MV-4-11 (cell line): ENCODE data around the gene FHOD3.

Experiments
- DNase-seq: peaks from one replicate; lab custom pipeline; 2025; lab: John Stamatoyannopoulos, UW

FHOD3 gene

DNA sequence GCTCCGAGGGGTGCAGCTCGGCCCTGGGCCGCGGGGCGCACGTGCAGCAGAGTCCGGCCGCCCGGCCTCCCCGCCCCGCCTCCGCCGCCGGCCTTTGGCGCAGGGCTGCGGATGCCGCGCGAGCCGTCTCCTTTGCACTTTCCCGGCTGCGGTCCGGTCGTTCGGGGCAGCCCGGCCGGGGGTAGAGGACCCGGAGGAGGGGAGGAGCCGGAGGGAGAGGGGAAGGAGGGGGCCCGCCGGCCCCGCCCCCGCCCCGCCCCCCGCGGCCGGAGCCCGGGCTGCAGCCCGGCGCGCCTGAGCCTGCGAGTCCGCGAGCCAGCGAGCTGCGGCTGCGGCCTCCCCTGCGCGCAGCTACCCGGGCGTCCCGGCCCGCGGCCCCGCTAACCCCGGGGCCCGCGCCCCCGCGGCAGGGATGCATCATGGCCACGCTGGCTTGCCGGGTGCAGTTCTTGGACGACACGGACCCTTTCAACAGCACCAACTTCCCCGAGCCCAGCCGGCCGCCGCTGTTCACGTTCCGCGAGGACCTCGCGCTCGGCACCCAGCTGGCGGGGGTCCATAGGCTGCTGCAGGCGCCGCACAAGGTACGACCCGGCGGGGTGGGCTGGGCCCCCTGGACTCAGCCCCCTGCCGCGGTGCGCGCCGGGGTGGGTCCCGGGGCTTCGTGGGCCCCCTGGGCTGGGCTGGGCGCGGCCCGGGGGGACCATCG is at the start of gene FHOD3:
TSS of gene FHOD3 (plus strand) at position 297 of the 709 bp plus-strand sequence. CDS start at position 420, 123 bp downstream.
- no peak for DNase-seq

DNA sequence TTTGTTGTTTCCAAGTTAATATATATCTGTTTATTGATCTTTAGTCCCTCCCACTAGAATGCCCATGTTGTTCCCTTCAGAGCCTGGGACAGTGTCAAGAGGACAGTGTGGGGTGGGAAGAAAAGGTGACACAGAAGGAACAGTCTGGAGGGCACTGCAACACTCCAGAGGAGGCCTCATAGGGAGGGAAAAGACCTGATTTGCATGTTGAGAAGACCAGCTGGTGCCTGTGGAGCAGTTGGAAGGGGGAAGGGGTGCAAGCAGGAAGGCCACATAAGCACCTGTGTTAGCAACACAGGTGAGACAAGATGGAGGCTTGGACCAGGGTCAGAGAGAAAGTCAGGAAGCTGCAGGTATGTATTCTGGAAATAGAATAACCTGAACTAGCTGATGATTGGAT is 48.1 kb upstream of the FHOD3 start:
- DNase-seq = no peak

DNA sequence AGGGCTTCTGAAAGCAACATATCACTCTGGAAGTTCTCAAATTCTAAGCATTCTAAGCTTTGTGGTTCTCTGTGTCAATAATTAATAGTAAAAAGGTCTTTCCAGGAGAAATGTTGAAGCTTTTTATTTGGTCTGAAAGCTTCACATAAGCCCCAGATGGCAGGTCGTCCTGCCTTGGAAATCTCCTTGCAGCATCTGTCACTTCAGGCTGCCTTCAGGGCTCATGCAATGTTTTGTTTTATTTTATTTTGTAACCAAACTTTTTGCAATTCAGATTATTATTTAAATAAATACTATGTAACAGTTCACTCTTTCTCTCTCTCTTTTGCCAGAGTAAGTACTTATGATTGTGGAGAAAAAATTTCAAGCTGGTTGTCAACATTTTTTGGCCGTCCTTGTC is 46.7 kb upstream of the FHOD3 start:
- DNase-seq = no peak

DNA sequence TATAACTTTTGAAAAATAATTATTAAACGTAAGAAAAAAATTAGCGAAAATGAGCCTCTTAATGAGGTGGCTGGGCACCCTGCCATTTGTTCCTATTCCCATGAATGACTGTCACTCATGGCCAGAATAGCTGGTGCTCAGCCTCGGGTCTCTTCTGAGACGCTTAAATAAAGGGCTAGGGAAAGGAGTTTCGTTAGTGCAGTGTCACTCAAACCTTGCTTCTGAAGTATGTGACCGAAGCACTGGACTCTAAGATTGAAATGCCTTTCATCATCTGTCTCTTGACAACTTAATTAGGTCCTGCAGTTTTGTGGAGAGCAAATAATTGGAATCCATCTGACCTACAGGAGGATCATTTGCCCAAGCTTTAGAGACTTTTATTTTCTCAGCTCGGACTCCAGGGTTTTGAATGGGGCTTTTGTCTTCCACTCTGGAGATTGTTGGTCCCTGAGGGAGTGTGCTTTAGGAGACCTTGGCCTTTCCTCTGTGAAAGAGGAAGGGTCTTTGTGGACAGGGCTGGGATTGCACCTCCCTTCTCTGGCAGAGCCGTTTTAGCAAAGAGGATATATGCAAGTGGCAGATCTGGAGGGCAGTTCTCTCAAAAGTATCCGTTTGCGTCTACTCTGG is 42.3 kb upstream of the FHOD3 start:
- no peak for DNase-seq

DNA sequence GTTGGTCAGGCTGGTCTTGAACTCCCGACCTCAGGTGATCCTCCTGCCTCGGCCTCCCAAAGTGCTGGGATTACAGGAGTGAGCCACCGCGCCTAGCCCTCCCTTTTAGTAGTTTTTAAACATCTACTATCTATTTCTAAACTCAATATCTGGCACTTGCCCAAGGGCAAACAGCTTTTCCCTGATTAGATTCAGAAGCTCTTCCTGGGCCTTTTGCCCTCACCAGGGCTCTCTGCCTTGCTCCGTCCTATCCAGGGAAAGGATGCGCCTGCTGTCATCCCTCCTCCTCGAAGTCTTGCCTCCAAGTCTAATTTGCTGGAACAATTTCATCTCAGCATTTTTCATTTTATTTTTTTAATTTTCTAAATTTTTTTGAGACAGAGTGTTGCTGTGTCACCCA is 41.4 kb upstream of the FHOD3 start:
- DNase-seq = no peak

DNA sequence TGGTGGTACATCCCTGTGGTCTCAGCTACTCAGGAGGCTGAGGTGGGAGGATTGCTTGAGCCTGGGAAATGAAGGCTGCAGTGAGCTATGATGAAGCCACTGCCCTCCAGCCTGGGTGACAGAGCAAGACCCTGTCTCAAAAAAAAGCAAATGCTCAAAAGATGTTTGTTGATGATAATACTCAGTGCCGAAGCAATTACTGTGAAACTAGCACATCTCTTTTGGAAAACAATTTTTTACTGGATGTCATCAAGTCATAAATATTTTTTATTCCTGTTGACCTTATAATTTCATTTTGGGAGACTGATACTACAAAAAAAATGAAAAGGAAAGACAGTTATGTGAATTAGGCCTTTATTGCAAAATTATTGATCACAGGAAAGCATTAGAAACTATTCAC is 34.5 kb upstream of the FHOD3 start:
- DNase-seq = no peak

DNA sequence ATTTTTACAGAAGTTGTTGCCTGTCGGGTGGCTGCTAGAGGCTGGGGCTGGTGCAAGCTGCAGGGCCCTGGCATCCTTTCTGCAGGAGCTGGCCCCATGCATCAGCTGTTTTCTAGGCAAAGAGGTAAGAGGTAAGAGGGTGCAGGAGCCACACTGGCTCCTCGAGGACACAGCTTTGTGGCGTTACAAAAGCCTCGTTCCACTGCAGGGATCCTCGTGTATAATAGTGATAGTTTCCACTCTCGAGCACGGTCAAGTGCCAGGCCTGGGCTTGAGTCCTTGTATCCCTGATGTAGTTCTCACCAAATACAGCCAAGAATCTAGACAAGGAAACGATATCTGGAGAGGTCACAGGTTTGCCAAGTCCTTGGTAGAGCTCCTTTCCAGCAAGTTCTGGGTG is 33.2 kb upstream of the FHOD3 start:
- no peak for DNase-seq

DNA sequence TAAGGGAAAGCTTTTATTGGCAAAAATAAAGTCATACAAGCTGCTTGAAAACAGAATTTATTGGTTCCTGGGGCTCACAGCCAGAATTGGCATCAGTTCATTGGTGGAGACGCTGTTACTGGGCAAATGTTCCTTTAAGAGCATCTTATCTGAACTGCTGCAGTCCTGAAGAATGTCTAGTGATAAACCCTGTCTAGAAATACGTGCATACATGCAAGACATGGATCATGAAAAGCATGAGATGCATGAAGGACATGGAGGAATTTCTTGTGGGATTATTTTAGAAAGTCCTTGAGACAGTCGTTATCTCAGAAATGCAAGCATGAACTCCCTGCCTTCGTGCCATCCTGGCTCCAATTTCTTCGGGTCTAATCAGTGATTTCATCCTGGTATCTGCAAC is 32.5 kb upstream of the FHOD3 start:
- DNase-seq = no peak

DNA sequence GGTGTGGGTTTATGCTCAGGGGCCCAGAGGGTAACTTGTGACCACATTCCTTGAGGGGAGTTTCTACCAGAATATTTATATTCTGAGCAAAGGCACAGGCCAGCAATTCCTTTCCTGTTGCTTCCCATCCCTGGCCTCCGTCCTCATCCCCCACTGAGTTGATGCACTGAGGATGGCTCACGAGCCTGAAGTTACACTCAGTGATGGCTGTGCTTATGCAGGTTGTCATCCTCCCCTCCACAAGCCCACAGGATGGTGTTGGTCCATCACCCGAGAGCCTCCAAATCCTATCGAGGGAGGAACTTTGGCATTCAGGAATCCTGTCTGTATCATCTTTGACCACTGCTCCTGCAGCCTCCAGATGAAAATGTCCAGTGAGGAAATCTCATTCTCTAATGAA is 28.4 kb upstream of the FHOD3 start:
- no peak for DNase-seq

DNA sequence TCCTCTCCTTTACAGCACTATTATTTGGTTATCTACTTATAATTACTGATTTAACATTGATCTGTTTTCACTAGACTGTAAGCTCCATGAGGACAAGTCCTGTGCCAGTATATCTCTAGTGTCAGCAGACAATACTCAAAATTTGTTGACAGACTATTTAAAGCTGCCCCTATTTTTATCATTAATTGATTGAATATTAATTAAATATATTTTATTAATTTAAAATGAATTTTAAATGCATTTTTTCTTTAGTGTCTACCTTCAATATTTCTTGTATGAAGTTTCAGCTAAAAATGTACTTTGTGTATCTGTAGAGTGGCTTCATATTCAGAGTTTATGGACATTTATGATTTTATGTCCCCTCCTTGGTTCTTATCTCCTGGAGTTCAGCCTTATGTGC is 26.4 kb upstream of the FHOD3 start:
- DNase-seq = no peak

DNA sequence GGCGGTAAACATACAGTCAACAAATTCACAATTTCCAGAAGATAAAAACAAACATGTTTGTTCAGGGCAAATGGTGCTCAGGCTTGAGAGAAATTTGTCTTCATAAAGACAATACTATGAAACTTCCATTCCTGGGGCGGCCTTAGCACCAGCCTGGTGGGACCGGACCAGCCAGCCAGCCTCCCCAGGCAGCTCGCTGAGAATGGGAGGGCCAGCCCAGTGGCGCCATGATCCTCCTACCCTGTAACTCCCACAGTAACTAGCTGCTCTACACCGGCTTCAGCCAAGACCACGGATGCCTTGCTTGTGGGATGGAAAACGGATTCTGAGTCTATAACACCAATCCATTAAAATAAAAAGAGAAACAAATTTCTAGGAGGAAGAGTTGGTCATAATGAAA is 24.2 kb upstream of the FHOD3 start:
- no peak for DNase-seq

DNA sequence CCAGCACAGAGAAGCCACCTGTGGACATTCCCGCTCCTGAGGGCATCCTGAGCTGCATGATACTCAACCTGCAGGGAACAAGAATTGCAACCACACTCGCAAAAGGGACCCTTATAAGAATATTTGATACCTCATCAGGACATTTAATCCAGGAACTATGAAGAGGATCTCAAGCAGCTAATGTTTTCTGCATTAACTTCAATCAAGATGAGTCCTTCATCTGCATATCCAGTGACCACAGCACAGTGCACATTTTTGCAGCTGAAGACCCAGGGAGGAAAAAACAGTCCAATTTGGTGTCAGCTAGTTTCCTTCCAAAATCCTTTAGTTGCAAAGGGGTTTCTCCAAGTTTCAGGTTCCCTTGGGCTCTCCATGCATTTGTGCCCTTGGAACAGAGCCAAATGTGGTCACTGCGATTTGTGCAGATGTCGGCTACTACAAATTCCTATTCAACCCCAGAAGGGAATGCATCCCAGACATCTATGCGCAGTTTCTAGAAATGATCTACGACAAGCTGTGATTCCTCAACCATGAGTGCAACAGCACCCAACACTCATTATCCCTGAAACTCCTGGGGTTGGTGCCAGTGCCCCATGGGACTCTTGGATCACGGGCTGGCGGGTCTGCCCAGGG is 23.3 kb upstream of the FHOD3 start:
- DNase-seq = no peak

DNA sequence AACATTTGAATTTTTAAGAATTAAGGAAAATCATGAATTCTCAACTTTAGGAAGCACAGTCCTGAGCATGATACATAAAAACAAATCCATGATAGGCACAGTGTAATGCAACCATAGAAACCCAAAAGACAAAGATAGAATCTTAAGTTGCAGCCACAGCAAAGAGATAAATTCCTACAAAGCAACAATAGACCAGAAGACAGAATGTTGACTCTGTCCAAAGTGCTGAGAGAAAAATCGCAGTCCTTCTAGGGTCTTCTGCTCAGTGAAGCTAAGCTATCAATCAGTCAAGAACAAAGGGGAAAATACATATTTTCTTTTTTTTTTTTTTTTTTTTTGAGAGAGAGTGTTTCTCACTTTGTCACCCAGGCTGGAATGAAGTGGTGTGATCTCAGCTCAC is 22.0 kb upstream of the FHOD3 start:
- DNase-seq = no peak

DNA sequence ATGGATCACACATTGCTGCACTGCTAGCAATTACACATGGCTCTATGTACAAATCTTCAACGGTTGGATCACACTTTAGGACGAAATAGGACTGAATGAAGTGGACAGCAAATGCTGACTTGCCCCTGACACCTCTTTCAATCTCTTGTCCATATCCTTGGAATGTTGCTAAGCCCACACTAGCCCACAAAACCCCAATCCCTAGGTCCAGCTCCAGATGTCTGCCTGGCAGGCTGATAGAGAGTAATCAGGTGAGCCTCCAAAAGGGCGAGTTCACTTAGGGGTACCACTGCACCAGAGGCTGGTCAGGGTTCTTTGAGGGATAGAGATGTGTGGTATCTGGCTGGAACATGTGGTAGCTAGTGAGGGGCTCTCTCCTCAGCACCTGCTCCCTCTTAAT is 18.5 kb upstream of the FHOD3 start:
- no peak for DNase-seq

DNA sequence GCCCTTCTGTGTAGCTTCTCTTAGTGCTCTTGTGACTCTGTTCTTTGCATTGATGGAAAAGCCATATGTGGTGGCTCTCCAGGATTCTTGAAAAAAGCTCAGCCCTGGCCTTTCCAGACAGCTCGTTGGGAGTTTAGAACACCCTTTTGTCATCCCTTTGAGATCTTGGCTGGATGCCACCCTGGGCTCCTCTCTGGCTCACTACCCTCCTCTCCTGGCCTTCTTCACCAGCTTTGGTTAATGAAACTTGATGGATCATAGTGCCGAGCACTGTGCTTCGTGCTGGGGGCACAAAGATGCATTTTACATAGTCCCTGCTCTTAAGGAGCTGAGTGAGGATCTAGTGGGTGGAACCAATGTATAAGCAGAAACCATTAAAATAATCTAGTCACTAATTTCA is 15.6 kb upstream of the FHOD3 start:
- DNase-seq = no peak

DNA sequence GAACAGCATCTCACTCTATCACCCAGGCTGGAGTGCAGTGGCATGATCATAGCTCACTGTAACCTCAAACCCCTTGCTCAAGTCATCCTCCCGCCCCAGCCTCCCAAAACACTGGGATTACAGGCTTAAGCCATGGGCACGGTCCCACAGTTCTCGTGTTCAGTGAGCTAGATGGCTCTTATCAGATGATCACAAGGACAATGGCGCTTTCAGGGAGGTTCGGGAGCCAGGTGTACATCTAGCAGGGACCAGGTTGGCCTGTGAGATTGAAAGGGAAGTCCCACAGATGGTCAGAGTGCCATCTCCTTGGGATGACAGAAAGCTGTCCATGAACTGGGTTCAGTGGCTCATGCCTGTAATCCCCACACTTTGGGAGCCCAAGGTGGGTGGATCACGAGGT is 14.1 kb upstream of the FHOD3 start:
- no peak for DNase-seq

DNA sequence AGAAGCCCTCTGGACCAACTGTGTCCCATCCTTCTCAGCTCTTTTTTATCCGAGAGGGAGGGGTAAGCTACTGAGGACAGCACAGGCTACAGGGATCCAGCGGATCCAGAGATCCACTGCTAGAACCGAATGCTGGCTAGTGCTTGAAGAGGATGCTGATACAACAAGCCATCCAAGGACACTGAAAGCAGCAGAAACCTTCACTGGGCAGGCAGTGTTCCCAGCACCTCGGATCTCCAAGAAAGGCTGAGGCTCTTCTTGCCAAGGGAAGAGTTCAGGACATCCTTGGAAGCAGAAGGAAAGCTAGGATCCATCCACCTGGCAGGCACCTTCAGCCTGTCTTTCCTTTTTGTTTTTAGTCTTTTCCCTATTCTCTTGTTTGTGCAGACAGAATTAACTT is 13.2 kb upstream of the FHOD3 start:
- no peak for DNase-seq

DNA sequence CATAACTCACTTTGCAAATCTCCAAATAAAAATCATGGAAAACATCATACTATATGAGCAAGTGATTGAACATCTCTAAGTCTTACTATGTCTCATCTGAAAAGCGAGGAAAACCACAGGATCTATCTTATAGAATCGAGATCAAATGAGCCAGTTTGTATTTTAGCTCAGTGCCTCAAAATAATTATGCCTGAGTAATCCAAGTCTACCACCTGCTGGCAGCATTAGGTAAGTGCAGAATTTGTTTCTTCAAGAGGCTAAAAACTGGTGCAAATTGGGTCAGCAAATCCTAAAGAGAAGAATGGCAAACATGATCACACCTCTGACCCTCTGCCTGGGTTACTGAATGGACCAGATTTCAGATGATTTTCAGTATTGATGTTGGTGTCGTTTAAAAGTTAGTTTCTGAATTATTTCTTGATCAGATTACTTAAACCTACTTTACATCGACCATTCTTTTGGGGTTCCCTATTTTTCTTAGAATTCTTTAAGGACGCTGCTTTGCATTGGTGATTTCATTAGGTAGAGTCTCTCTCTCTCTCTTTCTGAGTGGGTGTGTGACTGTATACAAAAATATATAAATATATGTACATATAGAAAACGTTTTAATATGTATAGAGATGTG is 12.7 kb upstream of the FHOD3 start:
- DNase-seq = peak; percentile 51

DNA sequence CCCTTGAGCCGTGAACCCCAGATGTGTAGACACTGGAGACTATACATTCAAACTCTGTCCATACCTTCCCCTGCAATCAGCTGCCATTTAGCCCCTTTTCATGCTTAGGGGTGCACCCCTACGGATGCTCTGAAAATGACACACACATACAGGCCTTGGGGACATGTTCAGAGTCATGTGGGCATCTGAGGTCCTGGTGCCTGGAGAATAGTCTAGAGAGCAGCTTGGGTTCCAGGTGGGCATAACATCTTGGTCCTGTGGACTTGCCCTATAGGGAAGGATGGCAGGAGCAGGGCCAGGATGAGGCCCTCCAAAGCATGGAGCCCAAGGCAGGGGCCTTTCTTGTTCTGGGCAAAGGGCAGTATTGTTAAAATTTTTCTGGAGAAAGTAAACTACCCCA is 9.9 kb upstream of the FHOD3 start:
- DNase-seq = no peak

DNA sequence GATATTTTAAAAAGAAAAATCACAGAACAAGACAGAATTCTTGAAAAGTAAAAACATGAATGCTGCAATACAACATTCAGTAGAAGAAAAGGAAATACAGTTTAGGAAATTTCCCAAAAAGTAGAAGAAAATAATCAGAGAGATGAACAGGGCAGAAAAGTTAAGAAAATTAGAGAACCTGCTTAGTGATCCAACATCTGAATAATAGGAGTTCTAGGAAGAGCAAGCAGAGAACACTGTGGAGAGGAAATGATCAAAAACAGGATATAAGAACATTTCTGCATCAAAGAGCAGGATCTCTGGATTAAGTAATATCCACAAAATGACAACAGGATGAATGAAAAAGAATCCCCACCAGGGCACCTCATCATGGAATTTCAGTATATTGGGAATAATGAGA is 8.8 kb upstream of the FHOD3 start:
- DNase-seq = no peak

DNA sequence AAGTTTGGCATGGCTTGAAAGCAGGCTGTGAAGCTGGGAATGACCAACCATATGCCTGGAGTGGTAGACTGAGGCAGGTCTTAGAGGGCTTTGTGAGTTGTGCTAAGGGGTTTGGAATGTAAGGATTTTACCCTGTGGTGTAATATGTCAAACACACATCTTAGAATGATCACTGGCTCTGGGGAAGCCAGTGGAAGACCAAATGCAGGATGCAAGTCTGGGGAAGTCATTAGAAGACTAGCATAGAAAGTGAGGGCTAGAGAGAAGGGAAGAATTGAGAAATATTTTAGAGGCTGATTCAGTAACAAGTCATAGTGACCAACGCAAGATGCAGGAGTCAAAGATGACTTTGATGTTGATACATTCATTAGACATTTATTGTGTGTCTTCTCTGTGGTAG is 3.5 kb upstream of the FHOD3 start:
- DNase-seq = no peak

DNA sequence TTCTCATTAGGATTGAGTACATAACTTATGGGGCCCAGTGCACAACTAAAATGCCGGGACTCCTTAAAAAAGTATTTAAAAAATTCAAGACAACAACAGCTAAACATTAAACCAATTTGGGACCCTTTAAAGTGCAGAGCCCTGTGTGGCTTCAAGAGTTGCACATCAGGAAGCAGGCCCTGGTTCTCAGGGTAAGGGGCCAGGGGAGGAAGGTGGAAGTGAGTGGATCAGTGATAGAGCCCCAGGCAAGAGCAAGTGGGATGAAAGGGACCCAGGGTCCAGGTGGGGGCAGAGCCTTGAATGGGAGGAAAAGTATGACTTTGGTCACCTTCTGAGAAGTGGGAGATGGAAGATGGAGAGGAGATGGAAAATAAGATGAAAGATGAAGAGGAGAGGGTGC is 2.3 kb upstream of the FHOD3 start:
- DNase-seq = no peak

DNA sequence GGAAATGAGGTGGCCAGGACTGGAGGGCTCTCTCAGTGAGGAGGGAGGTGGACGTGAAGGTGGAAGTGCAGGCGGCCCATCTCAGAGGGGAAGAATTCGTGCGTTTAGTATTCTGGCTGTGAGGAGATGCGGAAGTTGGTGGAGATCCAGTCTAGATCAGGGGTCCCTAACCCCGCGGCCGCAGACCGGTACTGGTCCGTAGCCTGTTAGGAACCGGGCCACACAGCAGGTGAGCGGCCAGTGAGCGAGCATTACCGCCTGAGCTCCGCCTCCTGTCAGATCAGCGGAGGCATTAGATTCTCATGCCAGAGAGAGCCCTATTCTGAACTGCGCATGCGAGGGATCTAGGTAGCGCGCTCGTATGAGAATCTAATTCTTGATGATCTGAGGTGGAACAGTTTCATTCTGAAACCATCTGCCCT is 1.6 kb upstream of the FHOD3 start:
- no peak for DNase-seq
